ENCODE results near the gene SPATA31C1. TPM values are rescaled to one million over a fixed set of nuclear protein-coding genes. Genes with fewer than 3 reads are reported as not detected.

Gene SPATA31C1
- total RNA-seq, 1 donor from 2014 or later = 0.07 TPM

DNA sequence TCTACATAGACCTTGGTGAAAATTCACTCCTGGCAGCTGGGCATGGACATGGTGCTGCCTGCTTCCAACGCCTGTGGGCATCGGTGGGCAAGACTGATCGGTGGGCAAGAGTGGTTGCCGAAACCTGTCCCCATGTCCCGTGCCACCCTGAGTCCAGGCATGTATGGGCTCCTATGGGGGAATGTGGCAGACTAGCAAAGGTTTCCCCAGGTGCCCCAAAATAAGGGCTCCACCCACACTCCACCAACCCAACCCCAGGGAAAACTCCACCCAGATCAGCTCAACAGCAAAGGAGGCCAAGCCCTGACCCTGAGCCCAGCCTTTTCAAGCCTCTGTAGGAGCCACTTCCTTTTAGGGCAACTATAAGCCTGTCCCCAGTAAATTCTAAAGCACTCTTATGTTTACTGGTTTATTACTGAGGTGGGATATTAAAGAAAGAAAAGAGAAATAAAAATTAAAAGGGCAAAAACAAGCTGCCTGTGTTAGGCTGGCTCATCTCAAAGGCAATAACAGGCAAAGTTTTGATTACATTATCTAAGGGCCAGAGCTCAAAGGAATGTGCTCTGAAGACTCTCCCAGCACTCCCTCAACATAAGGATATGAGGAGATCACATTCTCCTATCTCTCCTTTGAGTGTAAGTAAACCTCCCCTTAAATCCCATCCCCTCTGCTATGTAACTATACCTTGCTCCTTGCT is 44.0 kb upstream of the SPATA31C1 start:
- Mint-ChIP-seq H3K9me3 (peaks cover 5% of the 10 kb centered on the region), H3K27me3 (peaks cover 2% of the 10 kb centered on the region), H3K27ac (peak overlapping the region; percentile 15), H3K4me3 (no peak overlapping the region), H3K36me3 (no peaks in the 10 kb centered on the region), H3K4me1 (ENCODE audit: unreplicated experiment) (peaks cover 12% of the 10 kb centered on the region)
- peak; percentile 48 for DNase-seq (ENCODE audit: extremely low spot score, unreplicated experiment)
- TF ChIP-seq CTCF (conservative IDR thresholded peaks at IDR 0.05) = no peak

DNA sequence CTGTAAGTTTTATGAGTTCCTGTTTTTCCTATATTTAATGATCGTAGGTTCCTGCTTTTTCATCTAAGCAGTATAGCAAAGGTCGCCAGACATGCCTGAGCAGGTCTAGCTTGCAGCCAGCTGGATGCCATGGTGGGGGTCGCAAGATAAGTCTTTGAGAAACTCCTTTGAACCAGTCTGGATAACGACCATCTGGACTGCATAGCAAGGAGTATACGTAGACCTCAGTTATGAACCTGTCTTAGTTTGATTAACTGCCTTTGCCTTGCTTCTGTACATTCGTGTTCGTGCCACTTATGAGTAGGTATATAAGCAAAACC is 43.5 kb upstream of the SPATA31C1 start:
- peaks cover 12% of the 10 kb centered on the region for H3K4me1 Mint-ChIP-seq (ENCODE audit: unreplicated experiment)
- H3K4me3 Mint-ChIP-seq = no peak overlapping the region
- peaks cover 5% of the 10 kb centered on the region for H3K9me3 Mint-ChIP-seq
- no peak for TF ChIP-seq CTCF (conservative IDR thresholded peaks at IDR 0.05)
- peaks cover 2% of the 10 kb centered on the region for H3K27me3 Mint-ChIP-seq
- DNase-seq (ENCODE audit: extremely low spot score, unreplicated experiment) = no peak
- H3K36me3 Mint-ChIP-seq = no peaks in the 10 kb centered on the region
- peak overlapping the region; percentile 15 for H3K27ac Mint-ChIP-seq

DNA sequence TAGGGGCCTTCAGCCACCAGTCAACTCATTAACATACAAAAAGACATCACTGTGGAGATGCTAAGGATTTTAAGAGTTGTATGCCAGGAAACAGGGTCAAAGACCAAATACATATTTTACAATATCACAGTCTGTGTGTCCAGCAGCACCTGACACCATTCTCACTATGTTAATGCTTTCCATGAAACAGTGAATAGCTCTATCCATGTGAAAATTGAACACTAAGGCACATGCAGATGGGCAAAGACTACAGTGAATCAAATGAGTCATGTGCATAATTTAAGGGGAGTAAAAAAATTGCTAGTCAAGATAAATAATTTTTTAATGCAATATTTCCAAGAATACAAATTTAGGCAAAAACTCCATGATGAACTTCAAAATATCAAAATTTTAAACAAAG is 42.7 kb upstream of the SPATA31C1 start:
- Mint-ChIP-seq H3K27me3 (peaks cover 2% of the 10 kb centered on the region), H3K36me3 (no peaks in the 10 kb centered on the region), H3K9me3 (peaks cover 5% of the 10 kb centered on the region), H3K4me1 (ENCODE audit: unreplicated experiment) (peaks cover 12% of the 10 kb centered on the region), H3K4me3 (no peak overlapping the region), H3K27ac (no peak overlapping the region)
- no peak for DNase-seq (ENCODE audit: extremely low spot score, unreplicated experiment)
- TF ChIP-seq CTCF (conservative IDR thresholded peaks at IDR 0.05) = no peak

- H3K4me3 Mint-ChIP-seq = no peak overlapping the region
- peak; percentile 47 for DNase-seq (ENCODE audit: extremely low spot score, unreplicated experiment)
- peaks cover 2% of the 10 kb centered on the region for H3K27me3 Mint-ChIP-seq
- peaks cover 5% of the 10 kb centered on the region for H3K9me3 Mint-ChIP-seq
- H3K27ac Mint-ChIP-seq = no peak overlapping the region
- no peak for TF ChIP-seq CTCF (conservative IDR thresholded peaks at IDR 0.05)
- peaks cover 12% of the 10 kb centered on the region for H3K4me1 Mint-ChIP-seq (ENCODE audit: unreplicated experiment)
- no peaks in the 10 kb centered on the region for H3K36me3 Mint-ChIP-seq
Measured at GRCh38 chr9:87875831-87876545, 41.8 kb upstream of the SPATA31C1 start.

DNA sequence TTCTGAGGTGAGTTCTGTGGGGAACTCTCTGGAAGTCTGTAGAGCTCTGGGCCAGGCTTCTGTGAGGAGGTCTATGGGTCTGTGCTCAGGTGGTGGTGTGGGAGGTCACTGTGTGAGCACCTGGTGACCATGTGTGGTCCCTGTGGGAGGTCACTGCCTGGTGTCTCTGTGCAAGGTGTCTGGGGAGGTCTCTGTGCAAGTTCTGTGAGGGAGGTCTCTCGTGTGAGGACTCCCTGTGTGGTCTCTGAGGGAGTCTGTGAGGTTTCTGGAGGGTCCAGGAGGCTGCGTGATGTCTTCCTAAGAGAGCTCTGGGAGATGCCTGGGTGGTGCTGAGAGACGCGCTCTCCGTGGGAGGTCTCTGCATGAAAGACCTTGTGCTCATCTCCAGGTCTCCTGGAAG is 41.1 kb upstream of the SPATA31C1 start:
- H3K36me3 Mint-ChIP-seq = no peaks in the 10 kb centered on the region
- H3K4me1 Mint-ChIP-seq (ENCODE audit: unreplicated experiment) = peaks cover 12% of the 10 kb centered on the region
- peak; percentile 45 for DNase-seq (ENCODE audit: extremely low spot score, unreplicated experiment)
- TF ChIP-seq CTCF (conservative IDR thresholded peaks at IDR 0.05) = no peak
- H3K4me3 Mint-ChIP-seq = no peak overlapping the region
- no peak overlapping the region for H3K27ac Mint-ChIP-seq
- H3K9me3 Mint-ChIP-seq = peaks cover 5% of the 10 kb centered on the region
- peaks cover 2% of the 10 kb centered on the region for H3K27me3 Mint-ChIP-seq

Measured in type B pancreatic cell (in vitro differentiated cells).